ENCODE measurements around the gene NTM. TPM values are rescaled to one million over a fixed set of nuclear protein-coding genes. Genes with fewer than 3 reads are reported as not detected.

NTM gene
- total RNA-seq, 2 donors from 2014 or later = not detected

DNA sequence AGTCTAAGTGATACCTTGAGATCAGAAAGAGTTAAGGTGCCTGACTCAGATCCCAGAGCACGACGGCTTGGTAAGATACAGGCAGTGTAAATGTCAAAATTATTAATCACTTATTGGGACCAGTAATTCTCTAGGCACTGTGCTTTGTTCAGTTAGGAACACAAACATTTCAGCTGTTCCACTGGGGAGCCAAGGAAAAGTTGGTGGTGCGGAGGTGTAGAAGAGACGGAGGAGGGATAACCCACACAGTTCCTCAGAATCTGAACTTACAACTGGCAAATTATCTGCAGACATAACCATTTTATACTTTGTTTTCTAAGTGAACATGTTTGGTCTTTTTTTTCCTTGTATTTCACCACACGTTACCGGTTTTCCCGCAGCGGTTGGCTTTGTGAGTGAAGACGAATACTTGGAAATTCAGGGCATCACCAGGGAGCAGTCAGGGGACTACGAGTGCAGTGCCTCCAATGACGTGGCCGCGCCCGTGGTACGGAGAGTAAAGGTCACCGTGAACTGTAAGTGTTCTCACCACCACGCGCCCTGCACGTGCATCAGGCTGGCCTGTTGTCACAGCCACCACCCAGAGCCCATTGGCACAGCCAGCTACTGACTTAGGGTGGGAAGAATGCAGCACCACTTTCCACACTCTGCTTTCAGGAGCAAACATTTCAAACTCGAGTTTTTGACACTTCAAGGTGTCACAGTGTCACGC is 937.0 kb downstream of the NTM start:
- TF ChIP-seq, protein P1, sequence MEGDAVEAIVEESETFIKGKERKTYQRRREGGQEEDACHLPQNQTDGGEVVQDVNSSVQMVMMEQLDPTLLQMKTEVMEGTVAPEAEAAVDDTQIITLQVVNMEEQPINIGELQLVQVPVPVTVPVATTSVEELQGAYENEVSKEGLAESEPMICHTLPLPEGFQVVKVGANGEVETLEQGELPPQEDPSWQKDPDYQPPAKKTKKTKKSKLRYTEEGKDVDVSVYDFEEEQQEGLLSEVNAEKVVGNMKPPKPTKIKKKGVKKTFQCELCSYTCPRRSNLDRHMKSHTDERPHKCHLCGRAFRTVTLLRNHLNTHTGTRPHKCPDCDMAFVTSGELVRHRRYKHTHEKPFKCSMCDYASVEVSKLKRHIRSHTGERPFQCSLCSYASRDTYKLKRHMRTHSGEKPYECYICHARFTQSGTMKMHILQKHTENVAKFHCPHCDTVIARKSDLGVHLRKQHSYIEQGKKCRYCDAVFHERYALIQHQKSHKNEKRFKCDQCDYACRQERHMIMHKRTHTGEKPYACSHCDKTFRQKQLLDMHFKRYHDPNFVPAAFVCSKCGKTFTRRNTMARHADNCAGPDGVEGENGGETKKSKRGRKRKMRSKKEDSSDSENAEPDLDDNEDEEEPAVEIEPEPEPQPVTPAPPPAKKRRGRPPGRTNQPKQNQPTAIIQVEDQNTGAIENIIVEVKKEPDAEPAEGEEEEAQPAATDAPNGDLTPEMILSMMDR (IDR thresholded peaks at IDR 0.05) = no peak
- no peak for ATAC-seq (ENCODE audit: insufficient number of reproducible peaks, low FRiP score, low read depth)
- Histone ChIP-seq H3K36me3 (no peaks in the 10 kb centered on the region), H3K27me3 (replicated peaks; ENCODE audit: insufficient read depth) (no peaks in the 10 kb centered on the region), H3K4me3 (no peak overlapping the region), H3K9me3 (no peaks in the 10 kb centered on the region), H3K27ac (no peak overlapping the region), H3K4me1 (ENCODE audit: control insufficient read depth in 1 of 2, low read depth in 2 of 2) (no peaks in the 10 kb centered on the region)
- no peak for DNase-seq (ENCODE audit: low spot score)

DNA sequence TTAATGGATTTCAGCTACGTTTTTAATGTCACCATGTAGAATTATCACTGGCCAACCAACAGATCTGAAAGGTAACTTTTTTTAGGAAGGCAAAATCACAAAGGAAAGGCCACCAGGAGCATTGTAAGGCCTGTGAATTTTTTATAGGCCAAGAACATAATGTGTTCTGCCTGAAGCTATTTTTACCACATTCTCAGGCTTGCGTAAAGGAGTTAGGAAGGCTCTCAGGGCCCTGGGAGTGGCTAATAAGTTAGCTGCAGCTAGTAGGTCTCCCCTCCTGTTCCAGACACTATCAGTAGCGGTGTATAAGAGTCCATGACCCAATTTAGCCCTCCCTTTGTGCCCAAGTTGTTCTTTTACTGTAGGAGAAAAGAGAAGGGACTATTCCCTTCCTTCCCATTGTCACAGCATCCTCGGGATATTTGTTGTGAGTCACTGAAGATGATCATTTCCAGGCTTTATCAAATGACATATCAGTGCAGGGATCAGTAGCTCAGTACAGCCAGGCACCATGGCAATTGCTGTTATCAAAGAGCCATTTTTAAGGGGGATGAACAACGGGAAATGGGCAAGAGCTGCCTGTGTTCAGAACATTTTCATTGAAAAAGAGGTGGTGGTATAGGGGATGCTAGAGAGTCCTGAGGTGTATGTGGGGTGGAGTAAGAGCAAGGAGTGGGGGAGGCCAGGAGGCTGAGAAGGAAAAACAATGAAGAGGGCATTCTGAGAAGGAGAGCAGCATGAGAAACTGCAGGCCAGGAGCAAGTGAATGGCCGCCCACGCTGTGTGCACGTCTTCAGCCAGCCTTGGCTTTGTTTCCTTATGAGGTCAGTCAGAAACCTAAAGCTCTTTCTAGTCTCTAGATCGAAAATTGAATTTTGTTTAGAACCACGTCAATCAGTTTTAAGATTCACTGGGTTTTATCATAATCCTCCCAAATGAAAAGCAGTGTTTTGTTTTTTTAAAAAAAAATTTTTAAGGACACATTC is 940.3 kb downstream of the NTM start:
- Histone ChIP-seq H3K27ac (no peak overlapping the region), H3K27me3 (replicated peaks; ENCODE audit: insufficient read depth) (no peaks in the 10 kb centered on the region), H3K4me1 (ENCODE audit: control insufficient read depth in 1 of 2, low read depth in 2 of 2) (no peaks in the 10 kb centered on the region), H3K4me3 (no peak overlapping the region), H3K9me3 (no peaks in the 10 kb centered on the region), H3K36me3 (no peaks in the 10 kb centered on the region)
- DNase-seq (ENCODE audit: low spot score) = no peak
- TF ChIP-seq, protein P1 (IDR thresholded peaks at IDR 0.05) = no peak
- no peak for ATAC-seq (ENCODE audit: insufficient number of reproducible peaks, low FRiP score, low read depth)

DNA sequence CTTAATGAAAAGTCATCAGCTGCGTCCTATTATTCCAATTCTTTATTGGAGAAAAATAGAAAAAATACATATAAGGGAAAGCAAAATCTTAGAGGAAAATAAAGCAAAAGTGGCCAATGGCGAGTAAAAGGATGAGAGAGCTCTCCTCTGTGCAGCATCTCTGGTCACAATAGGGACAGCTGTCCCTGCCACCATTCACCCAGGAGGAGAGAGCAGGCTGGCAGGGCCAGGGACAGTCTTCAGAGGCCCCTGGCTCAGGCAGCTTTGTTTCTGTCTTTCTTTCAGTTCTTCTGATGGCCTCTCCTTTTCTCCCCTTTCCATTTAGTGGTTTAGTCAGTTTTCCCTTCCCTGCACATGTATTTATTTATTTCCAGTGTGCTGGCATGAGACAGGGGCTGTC is 941.3 kb downstream of the NTM start:
- DNase-seq (ENCODE audit: low spot score) = no peak
- TF ChIP-seq, protein P1 (IDR thresholded peaks at IDR 0.05) = no peak
- no peak overlapping the region for H3K4me3 ChIP-seq
- no peaks in the 10 kb centered on the region for H3K4me1 ChIP-seq (ENCODE audit: control insufficient read depth in 1 of 2, low read depth in 2 of 2)
- H3K27ac ChIP-seq = no peak overlapping the region
- H3K27me3 ChIP-seq (replicated peaks; ENCODE audit: insufficient read depth) = no peaks in the 10 kb centered on the region
- no peaks in the 10 kb centered on the region for H3K9me3 ChIP-seq
- ATAC-seq (ENCODE audit: insufficient number of reproducible peaks, low FRiP score, low read depth) = no peak
- no peaks in the 10 kb centered on the region for H3K36me3 ChIP-seq

DNA sequence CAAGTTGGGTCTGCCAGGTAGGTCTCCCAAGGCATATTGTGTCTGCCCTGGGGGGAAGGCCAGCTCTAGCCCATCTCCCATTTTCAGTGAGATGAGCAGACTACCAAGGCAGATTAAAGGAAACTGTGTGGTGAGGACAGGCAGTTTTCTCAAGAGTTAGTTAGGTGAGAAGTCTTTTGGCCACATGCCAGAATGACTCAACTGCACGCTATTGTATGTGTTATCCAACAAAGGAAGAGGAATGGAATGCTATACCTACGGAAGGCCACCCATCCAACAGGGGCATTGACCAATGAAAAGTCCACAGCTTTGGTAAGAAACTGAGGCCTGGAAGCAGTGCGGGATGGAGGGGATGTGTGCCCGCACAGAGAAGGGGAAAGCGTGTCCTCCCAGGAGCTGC is 941.7 kb downstream of the NTM start:
- H3K4me3 ChIP-seq = no peak overlapping the region
- no peak for ATAC-seq (ENCODE audit: insufficient number of reproducible peaks, low FRiP score, low read depth)
- H3K27me3 ChIP-seq (replicated peaks; ENCODE audit: insufficient read depth) = no peaks in the 10 kb centered on the region
- TF ChIP-seq, protein P1 (IDR thresholded peaks at IDR 0.05) = no peak
- no peaks in the 10 kb centered on the region for H3K4me1 ChIP-seq (ENCODE audit: control insufficient read depth in 1 of 2, low read depth in 2 of 2)
- H3K27ac ChIP-seq = no peak overlapping the region
- DNase-seq (ENCODE audit: low spot score) = no peak
- H3K9me3 ChIP-seq = no peaks in the 10 kb centered on the region
- no peaks in the 10 kb centered on the region for H3K36me3 ChIP-seq

DNA sequence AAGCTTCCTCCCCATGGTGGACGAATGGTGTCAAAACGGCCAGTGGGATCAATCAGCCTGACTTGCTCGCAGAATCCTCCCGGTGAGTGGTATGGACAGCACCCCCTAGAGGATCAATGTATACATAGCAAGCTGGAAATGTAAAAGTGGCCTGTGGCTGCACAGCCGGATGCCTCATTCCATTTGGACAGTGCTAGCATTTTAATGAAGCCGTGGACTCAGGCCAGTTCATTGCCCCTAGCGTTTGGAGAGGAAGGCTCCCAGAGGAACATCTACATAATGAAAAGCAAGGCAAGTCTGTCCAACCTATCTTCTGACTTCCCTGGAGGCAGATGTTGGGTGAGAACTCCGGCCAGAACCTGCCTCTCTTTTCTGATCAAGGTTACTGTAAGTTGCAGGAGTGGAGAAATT is 942.3 kb downstream of the NTM start:
- H3K36me3 ChIP-seq = no peaks in the 10 kb centered on the region
- no peaks in the 10 kb centered on the region for H3K27me3 ChIP-seq (replicated peaks; ENCODE audit: insufficient read depth)
- no peaks in the 10 kb centered on the region for H3K9me3 ChIP-seq
- DNase-seq (ENCODE audit: low spot score) (no peak), ATAC-seq (ENCODE audit: insufficient number of reproducible peaks, low FRiP score, low read depth) (no peak)
- H3K27ac ChIP-seq = no peak overlapping the region
- H3K4me3 ChIP-seq = no peak overlapping the region
- TF ChIP-seq, protein P1 (IDR thresholded peaks at IDR 0.05) = no peak
- H3K4me1 ChIP-seq (ENCODE audit: control insufficient read depth in 1 of 2, low read depth in 2 of 2) = no peaks in the 10 kb centered on the region
